ENCODE results near the gene F2RL1.

DNA sequence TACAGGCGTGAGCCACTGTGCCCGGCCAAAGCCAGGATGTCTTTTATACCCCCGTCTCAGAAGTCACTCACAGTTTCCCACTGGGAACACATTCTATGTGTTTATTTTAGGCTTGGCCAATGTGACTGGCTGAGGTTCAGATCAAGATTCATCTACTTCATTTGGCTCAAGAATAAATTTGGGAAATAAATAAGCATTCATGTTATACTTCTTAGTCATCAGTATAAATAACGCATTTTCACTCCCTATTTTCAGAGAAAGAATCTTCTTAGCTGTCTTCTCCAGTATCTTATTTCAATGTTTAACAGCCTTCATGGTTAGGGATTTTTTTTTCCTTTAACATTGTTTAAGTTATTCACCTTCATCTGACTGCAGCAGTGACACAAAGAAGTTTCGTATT is 42.8 kb downstream of the F2RL1 start:
- TF ChIP-seq, protein P1, sequence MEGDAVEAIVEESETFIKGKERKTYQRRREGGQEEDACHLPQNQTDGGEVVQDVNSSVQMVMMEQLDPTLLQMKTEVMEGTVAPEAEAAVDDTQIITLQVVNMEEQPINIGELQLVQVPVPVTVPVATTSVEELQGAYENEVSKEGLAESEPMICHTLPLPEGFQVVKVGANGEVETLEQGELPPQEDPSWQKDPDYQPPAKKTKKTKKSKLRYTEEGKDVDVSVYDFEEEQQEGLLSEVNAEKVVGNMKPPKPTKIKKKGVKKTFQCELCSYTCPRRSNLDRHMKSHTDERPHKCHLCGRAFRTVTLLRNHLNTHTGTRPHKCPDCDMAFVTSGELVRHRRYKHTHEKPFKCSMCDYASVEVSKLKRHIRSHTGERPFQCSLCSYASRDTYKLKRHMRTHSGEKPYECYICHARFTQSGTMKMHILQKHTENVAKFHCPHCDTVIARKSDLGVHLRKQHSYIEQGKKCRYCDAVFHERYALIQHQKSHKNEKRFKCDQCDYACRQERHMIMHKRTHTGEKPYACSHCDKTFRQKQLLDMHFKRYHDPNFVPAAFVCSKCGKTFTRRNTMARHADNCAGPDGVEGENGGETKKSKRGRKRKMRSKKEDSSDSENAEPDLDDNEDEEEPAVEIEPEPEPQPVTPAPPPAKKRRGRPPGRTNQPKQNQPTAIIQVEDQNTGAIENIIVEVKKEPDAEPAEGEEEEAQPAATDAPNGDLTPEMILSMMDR (IDR thresholded peaks at IDR 0.05): no peak
- no peak for TF ChIP-seq EZH2 (IDR thresholded peaks at IDR 0.05; ENCODE audit: borderline replicate concordance, insufficient read depth, low read depth, low read length, poor library complexity, severe bottlenecking)
